H1 (cell line): Measurements from ENCODE around the gene DGCR8. TPM values are rescaled to one million over a fixed set of nuclear protein-coding genes. Genes with fewer than 3 reads are reported as not detected.

Experiments used
- GTF2F1 ChIP-seq: IDR thresholded peaks from 2 replicates; pipeline ENCODE4 v1.6.1; 2012; ENCODE audit warnings: low read depth, low read length, improper control_type of control experiment, borderline replicate concordance
- KDM5A ChIP-seq: fragments of 200-600 bp; IDR thresholded peaks from 2 replicates; pipeline ENCODE4 v1.7.1; 2012; ENCODE audit warnings: mild to moderate bottlenecking, low read length, inconsistent platforms, mixed read lengths
- POLR2A ChIP-seq, 2 experiments: IDR thresholded peaks; 1 replicate in 1 of 2; 2 replicates in 1 of 2; pipeline ENCODE4 v1.6.1; 2011; ENCODE audit warnings: low read depth in 2 of 2, low read length in 2 of 2, mild to moderate bottlenecking in 2 of 2; ENCODE audit errors: control extremely low read depth in 1 of 2
- polyA plus RNA-seq, 7 experiments: library from polyadenylated mRNA; depleted of rRNA in 3 of 7; stranded (reverse) in 5 of 7; unstranded in 2 of 7; fragments of >200 nt in 5 of 7; fragments of 200-250 nt in 2 of 7; gene quantifications; 1 replicate in 5 of 7; 2 replicates in 1 of 7; 4 replicates in 1 of 7; pipeline versions ENCODE4 v1.2.1 to v1.2.3, GENCODE V29; 2011 to 2013; ENCODE audit warnings: missing spikeins in 2 of 7, mixed read lengths in 2 of 7
- total RNA-seq: library from RNA; stranded (reverse); fragmentation: NEBNext Ultra II Directional; extraction: Animal tissue kit (Norgen Biotek cat#: 25700); gene quantifications from 2 replicates; pipeline ENCODE4 v1.2.1, GENCODE V29; 2021
- TF ChIP-seq, protein P1 (sequence below): IDR thresholded peaks from 2 replicates; pipeline ENCODE4 v1.6.1; 2012; ENCODE audit warnings: low read length, inconsistent platforms
- TF ChIP-seq, protein P2 (sequence below), 3 experiments: IDR thresholded peaks; 1 replicate in 2 of 3; 2 replicates in 1 of 3; pipeline versions ENCODE4 v1.5.1 to v1.6.1; 2011; ENCODE audit warnings: low read length in 3 of 3, mild to moderate bottlenecking in 3 of 3, inconsistent platforms in 2 of 3, low read depth in 1 of 3, moderate library complexity in 1 of 3; ENCODE audit not compliant: insufficient read depth in 1 of 3; ENCODE audit errors: control extremely low read depth in 1 of 3

Gene DGCR8
- total and polyA plus RNA-seq, 2 of the 8 experiments (the other 6 are each of a cell fraction or from before 2014, with no cell fraction given) = 23.7 to 43.7 TPM

DNA sequence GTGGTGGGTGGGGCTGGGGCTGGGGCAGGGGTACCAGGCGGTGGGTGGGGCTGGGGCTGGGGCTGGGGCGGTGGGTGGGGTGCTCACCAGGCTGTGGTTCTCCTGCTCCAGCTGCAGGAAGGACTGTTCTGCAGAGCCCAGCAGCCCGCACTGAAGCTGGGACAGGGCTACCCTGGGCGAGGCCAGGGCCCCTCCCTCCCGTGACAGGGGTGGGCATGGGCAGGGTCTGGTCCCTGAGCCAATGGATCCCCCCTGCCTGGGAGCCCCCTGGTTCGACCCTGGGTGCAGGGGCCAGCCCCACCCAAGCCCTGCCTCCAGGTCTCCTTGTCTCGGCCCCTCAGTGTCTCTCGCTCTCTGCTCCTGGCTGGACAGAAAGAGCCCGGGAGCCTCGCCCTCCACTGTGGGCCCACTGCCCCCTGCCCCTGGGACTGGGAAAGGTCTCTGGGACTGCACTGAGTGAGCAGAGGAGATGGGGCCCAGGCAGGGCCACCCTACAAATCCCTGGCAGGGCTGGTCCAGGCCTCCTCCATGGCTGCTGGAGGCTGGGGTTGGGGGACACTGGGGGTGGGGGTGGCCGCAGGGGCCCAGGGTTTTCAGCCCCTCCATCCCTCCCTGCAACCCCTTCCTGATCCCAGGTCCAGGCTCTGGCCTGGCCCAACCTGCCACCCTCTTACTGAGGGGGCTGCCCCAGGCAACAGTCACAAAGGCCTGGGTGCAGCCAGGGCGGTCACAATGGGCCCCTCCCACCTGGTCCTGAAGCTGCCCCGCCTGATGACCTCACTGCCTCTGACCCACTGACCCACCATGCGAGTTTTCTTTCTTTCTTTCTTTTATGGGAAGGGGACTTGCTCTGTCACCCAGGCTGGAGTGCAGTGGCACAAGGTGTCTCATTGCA is 70.6 kb downstream of the DGCR8 start, which contains the start of gene CCDC188 (continued):
- TF ChIP-seq, protein P1, sequence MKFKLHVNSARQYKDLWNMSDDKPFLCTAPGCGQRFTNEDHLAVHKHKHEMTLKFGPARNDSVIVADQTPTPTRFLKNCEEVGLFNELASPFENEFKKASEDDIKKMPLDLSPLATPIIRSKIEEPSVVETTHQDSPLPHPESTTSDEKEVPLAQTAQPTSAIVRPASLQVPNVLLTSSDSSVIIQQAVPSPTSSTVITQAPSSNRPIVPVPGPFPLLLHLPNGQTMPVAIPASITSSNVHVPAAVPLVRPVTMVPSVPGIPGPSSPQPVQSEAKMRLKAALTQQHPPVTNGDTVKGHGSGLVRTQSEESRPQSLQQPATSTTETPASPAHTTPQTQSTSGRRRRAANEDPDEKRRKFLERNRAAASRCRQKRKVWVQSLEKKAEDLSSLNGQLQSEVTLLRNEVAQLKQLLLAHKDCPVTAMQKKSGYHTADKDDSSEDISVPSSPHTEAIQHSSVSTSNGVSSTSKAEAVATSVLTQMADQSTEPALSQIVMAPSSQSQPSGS = no peak
- TF ChIP-seq GTF2F1 = no peak
- TF ChIP-seq, protein P2, sequence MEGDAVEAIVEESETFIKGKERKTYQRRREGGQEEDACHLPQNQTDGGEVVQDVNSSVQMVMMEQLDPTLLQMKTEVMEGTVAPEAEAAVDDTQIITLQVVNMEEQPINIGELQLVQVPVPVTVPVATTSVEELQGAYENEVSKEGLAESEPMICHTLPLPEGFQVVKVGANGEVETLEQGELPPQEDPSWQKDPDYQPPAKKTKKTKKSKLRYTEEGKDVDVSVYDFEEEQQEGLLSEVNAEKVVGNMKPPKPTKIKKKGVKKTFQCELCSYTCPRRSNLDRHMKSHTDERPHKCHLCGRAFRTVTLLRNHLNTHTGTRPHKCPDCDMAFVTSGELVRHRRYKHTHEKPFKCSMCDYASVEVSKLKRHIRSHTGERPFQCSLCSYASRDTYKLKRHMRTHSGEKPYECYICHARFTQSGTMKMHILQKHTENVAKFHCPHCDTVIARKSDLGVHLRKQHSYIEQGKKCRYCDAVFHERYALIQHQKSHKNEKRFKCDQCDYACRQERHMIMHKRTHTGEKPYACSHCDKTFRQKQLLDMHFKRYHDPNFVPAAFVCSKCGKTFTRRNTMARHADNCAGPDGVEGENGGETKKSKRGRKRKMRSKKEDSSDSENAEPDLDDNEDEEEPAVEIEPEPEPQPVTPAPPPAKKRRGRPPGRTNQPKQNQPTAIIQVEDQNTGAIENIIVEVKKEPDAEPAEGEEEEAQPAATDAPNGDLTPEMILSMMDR (IDR thresholded peaks at IDR 0.05; ENCODE audit: control extremely low read depth in 1 of 3, insufficient read depth in 1 of 3, low read depth in 1 of 3, low read length in 3 of 3) = no peak
- no peak for TF ChIP-seq POLR2A (IDR thresholded peaks at IDR 0.05; ENCODE audit: control extremely low read depth in 1 of 2, low read depth in 2 of 2, low read length in 2 of 2)
- no peak for TF ChIP-seq KDM5A
- TF ChIP-seq, all 59 proteins: peak for 0
